ENCODE results near the gene SSTR3. TPM values are rescaled to one million over a fixed set of nuclear protein-coding genes. Genes with fewer than 3 reads are reported as not detected.

SSTR3 gene
- total RNA-seq, 1 experiment from 2014 or later, result not detected

GRCh38 chr22:37154925-37155712 is 57.2 kb downstream of the SSTR3 start:
- peak; percentile 63 for DNase-seq (ENCODE audit: low read depth)

Small RNAs within 50 kb of the gene (small RNA-seq; reads per million reads assigned to genes)
- gene Z82188.1, result not detected

Other genes starting within 250 kb of the SSTR3 start
- 15.9 and 21.3 TPM in 2 replicates for gene TST, start 193.0 kb downstream of the SSTR3 start, total RNA-seq (2014; rRNA removed; shearing (Covaris generic))
- gene MPST, start 192.7 kb downstream of the SSTR3 start, total RNA-seq (2014; rRNA removed; shearing (Covaris generic)), result 127 and 145 TPM in 2 replicates
- gene KCTD17, start 160.7 kb downstream of the SSTR3 start, total RNA-seq (2014; rRNA removed; shearing (Covaris generic)), result 32.3 and 36.4 TPM in 2 replicates
- 0.11 TPM in 1 of 2 replicates, not detected in the other for gene TMPRSS6, start 102.8 kb downstream of the SSTR3 start, total RNA-seq (2014; rRNA removed; shearing (Covaris generic))
- gene IL2RB, start 62.6 kb downstream of the SSTR3 start, total RNA-seq (2014; rRNA removed; shearing (Covaris generic)), result 0.06 and 0.63 TPM in 2 replicates
- gene C1QTNF6, start 24.2 kb downstream of the SSTR3 start, total RNA-seq (2014; rRNA removed; shearing (Covaris generic)), result 5.8 and 10.3 TPM in 2 replicates
- gene RAC2, start 31.8 kb upstream of the SSTR3 start, total RNA-seq (2014; rRNA removed; shearing (Covaris generic)), result 162 and 246 TPM in 2 replicates
- 0.33 and 2.6 TPM in 2 replicates for gene CYTH4, start 70.0 kb upstream of the SSTR3 start, total RNA-seq (2014; rRNA removed; shearing (Covaris generic))
- 5.7 and 7.0 TPM in 2 replicates for gene ELFN2, start 215.0 kb upstream of the SSTR3 start, total RNA-seq (2014; rRNA removed; shearing (Covaris generic))